Thymus (tissue), 11 donors: ENCODE results near the gene VPS51. TPM values are rescaled to one million over a fixed set of nuclear protein-coding genes. Genes with fewer than 3 reads are reported as not detected.

Source experiments
- DNase-seq, 9 donors: peaks; one replicate each; pipeline ENCODE4 v3.0.0-alpha.2; 2013; ENCODE audit warnings: low spot score in 9 of 9, low read depth in 6 of 9, missing footprints in 1 of 9
- H3K27ac ChIP-seq, 2 donors: one replicate each; pipeline ENCODE4 v1.5.1; 2013; ENCODE audit warnings: control low read depth in 1 of 2, low read depth in 1 of 2, low read length in 1 of 2, mild to moderate bottlenecking in 1 of 2, moderate library complexity in 1 of 2
- H3K27me3 ChIP-seq, 2 donors: one replicate each; pipeline ENCODE4 v1.5.1; 2013; ENCODE audit warnings: low read length in 1 of 2; ENCODE audit not compliant: control insufficient read depth in 2 of 2, insufficient read depth in 1 of 2
- H3K36me3 ChIP-seq, 2 donors: one replicate each; pipeline ENCODE4 v1.5.1; 2013; ENCODE audit warnings: low read length in 1 of 2, mild to moderate bottlenecking in 1 of 2, moderate library complexity in 1 of 2; ENCODE audit not compliant: control insufficient read depth in 2 of 2, insufficient read depth in 2 of 2
- H3K4me1 ChIP-seq, 2 donors: one replicate each; pipeline ENCODE4 v1.5.1; 2013; ENCODE audit warnings: low read length in 2 of 2; ENCODE audit not compliant: control insufficient read depth in 2 of 2, insufficient read depth in 2 of 2
- H3K4me3 ChIP-seq, 2 donors: one replicate each; pipeline ENCODE4 v1.5.1; 2013; ENCODE audit warnings: low read length in 2 of 2, control low read depth in 1 of 2, mild to moderate bottlenecking in 1 of 2
- H3K9me3 ChIP-seq, 2 donors: one replicate each; pipeline ENCODE4 v1.5.1; 2013; ENCODE audit warnings: low read length in 1 of 2, mild to moderate bottlenecking in 1 of 2; ENCODE audit not compliant: control insufficient read depth in 2 of 2, insufficient read depth in 1 of 2
- WGBS: extraction: QIAGEN DNeasy Blood & Tissue Kit; methylation state at CpG from one replicate; pipeline ENCODE4 v1.1.7; 2013; 5-methylcytosine and 5-hydroxymethylcytosine counted together
- polyA plus RNA-seq: library from polyadenylated mRNA; stranded (reverse); fragments of 200-250 nt; gene quantifications from one replicate; pipeline ENCODE4 v1.2.3, GENCODE V29; 2013
- total RNA-seq: library from RNA; stranded (reverse); fragments of 120-200 nt; gene quantifications from one replicate; pipeline ENCODE4 v1.2.4, GENCODE V29; 2013
- donor health status: healthy.

VPS51 gene
- total and polyA plus RNA-seq, 2 donors: 110 to 121 TPM

- H3K27me3 ChIP-seq: no peaks in the 10 kb centered on the region
- H3K4me1 ChIP-seq: peaks cover 3 to 14% of the 10 kb centered on the region in 2 donors
- H3K27ac ChIP-seq: no peak overlapping the region
- DNase-seq: no peak
- H3K36me3 ChIP-seq: peaks cover 82 to 88% of the 10 kb centered on the region in 2 donors
- no peak overlapping the region for H3K4me3 ChIP-seq
- no peaks in the 10 kb centered on the region for H3K9me3 ChIP-seq
- WGBS: 97% methylated on average over 15 of the region's 15 CpGs
These were observed 32.5 kb downstream of the VPS51 start for GRCh38 chr11:65128182-65129145.

- Histone ChIP-seq H3K36me3 (peaks cover 76 to 80% of the 10 kb centered on the region in 2 donors), H3K9me3 (no peaks in the 10 kb centered on the region), H3K4me3 (no peak overlapping the region), H3K27ac (no peak overlapping the region), H3K27me3 (no peaks in the 10 kb centered on the region), H3K4me1 (peaks cover 6 to 17% of the 10 kb centered on the region in 2 donors)
- no peak for DNase-seq
- WGBS: 97% methylated on average over 13 of the region's 13 CpGs
These were observed 33.8 kb downstream of the VPS51 start for GRCh38 chr11:65129649-65130441.

- H3K9me3 ChIP-seq: no peaks in the 10 kb centered on the region
- no peak for DNase-seq
- no peaks in the 10 kb centered on the region for H3K27me3 ChIP-seq
- peaks cover 10 to 24% of the 10 kb centered on the region in 2 donors for H3K4me1 ChIP-seq
- H3K36me3 ChIP-seq: peaks cover 66 to 70% of the 10 kb centered on the region in 2 donors
- H3K27ac ChIP-seq: no peak overlapping the region
- H3K4me3 ChIP-seq: no peak overlapping the region
- WGBS: 97% methylated on average over 19 of the region's 19 CpGs
These were observed 34.8 kb downstream of the VPS51 start for GRCh38 chr11:65130631-65131416.

GRCh38 chr11:65131417-65131776, 35.4 kb downstream of the VPS51 start:
- peaks cover 10 to 28% of the 10 kb centered on the region in 2 donors for H3K4me1 ChIP-seq
- H3K36me3 ChIP-seq: peaks cover 62 to 64% of the 10 kb centered on the region in 2 donors
- WGBS: 96% methylated on average over 3 of the region's 3 CpGs
- no peaks in the 10 kb centered on the region for H3K27me3 ChIP-seq
- H3K9me3 ChIP-seq: no peaks in the 10 kb centered on the region
- H3K27ac ChIP-seq: no peak overlapping the region
- H3K4me3 ChIP-seq: no peak overlapping the region
- DNase-seq: no peak

GRCh38 chr11:65131895-65132237, 35.9 kb downstream of the VPS51 start:
- H3K9me3 ChIP-seq: no peaks in the 10 kb centered on the region
- DNase-seq: no peak
- no peaks in the 10 kb centered on the region for H3K27me3 ChIP-seq
- peaks cover 58 to 60% of the 10 kb centered on the region in 2 donors for H3K36me3 ChIP-seq
- H3K4me3 ChIP-seq: no peak overlapping the region
- H3K27ac ChIP-seq: no peak overlapping the region
- 90% methylated on average over 6 of the region's 6 CpGs for WGBS
- peaks cover 10 to 31% of the 10 kb centered on the region in 2 donors for H3K4me1 ChIP-seq

GRCh38 chr11:65132238-65132987, 36.4 kb downstream of the VPS51 start:
- WGBS: 84% methylated on average over 10 of the region's 10 CpGs
- Histone ChIP-seq H3K27ac (no peak overlapping the region), H3K36me3 (peaks cover 52 to 54% of the 10 kb centered on the region in 2 donors), H3K4me3 (no peak overlapping the region), H3K9me3 (no peaks in the 10 kb centered on the region), H3K4me1 (peaks cover 10 to 31% of the 10 kb centered on the region in 2 donors), H3K27me3 (no peaks in the 10 kb centered on the region)
- no peak for DNase-seq

- 52% methylated on average over 18 of the region's 18 CpGs for WGBS
- H3K27ac ChIP-seq: no peak overlapping the region
These were observed 37.1 kb downstream of the VPS51 start for GRCh38 chr11:65132988-65133700.

GRCh38 chr11:65133724-65134123, 37.7 kb downstream of the VPS51 start:
- Histone ChIP-seq H3K4me1 (peaks cover 10 to 31% of the 10 kb centered on the region in 2 donors), H3K27ac (peak overlapping the region; percentile 39 to 97), H3K9me3 (no peaks in the 10 kb centered on the region), H3K36me3 (peaks cover 39 to 41% of the 10 kb centered on the region in 2 donors), H3K4me3 (peak overlapping the region; percentile 79 to 88), H3K27me3 (no peaks in the 10 kb centered on the region)
- WGBS: 3% methylated on average over 20 of the region's 20 CpGs
- no peak for DNase-seq

More at GRCh38 chr11:65132988-65133700, 37.1 kb downstream of the VPS51 start:
- peak in 1 of 9 donors; percentile 51 for DNase-seq
- Histone ChIP-seq H3K36me3 (peaks cover 45 to 47% of the 10 kb centered on the region in 2 donors), H3K4me1 (peaks cover 10 to 31% of the 10 kb centered on the region in 2 donors), H3K9me3 (no peaks in the 10 kb centered on the region), H3K27me3 (no peaks in the 10 kb centered on the region), H3K4me3 (peak overlapping the region; percentile 79 to 88)
